ENCODE results near the gene FAM209B. TPM values are rescaled to one million over a fixed set of nuclear protein-coding genes. Genes with fewer than 3 reads are reported as not detected.
"Not testable (repeated sequence)": the region's sequence is repeated elsewhere in the genome, so short reads cannot be mapped to it uniquely, and the experiment has no call there.

FAM209B gene
- total RNA-seq = 0.44 TPM

- not testable (repeated sequence) for ATAC-seq
These were observed at the start of gene FAM209B for GRCh38 chr20:56532946-56533345. Gene FAM209B (plus strand): TSS chr20:56533246. CDS start chr20:56533342, 96 bp downstream.

- ATAC-seq = no peak
These were observed 49.1 kb upstream of the FAM209B start for GRCh38 chr20:56483970-56484369.

- ATAC-seq = no peak
These were observed 45.8 kb upstream of the FAM209B start for GRCh38 chr20:56487216-56487615.

- ATAC-seq = no peak
These were observed 44.5 kb upstream of the FAM209B start for GRCh38 chr20:56488566-56488965.

- ATAC-seq = no peak
These were observed 31.9 kb upstream of the FAM209B start for GRCh38 chr20:56501116-56501515.

GRCh38 chr20:56503916-56504315 is 29.1 kb upstream of the FAM209B start:
- no peak for ATAC-seq

GRCh38 chr20:56504373-56505005 is 28.6 kb upstream of the FAM209B start:
- ATAC-seq = no peak

GRCh38 chr20:56506103-56506502 is 26.9 kb upstream of the FAM209B start:
- no peak for ATAC-seq

GRCh38 chr20:56511926-56512325 is 21.1 kb upstream of the FAM209B start:
- ATAC-seq = no peak

- no peak for ATAC-seq
These were observed 19.6 kb upstream of the FAM209B start for GRCh38 chr20:56513161-56514150.

- ATAC-seq = no peak
These were observed 16.4 kb upstream of the FAM209B start for GRCh38 chr20:56516631-56517030.

- ATAC-seq = no peak
These were observed 15.8 kb upstream of the FAM209B start for GRCh38 chr20:56517211-56517610.

- no peak for ATAC-seq
These were observed 15.4 kb upstream of the FAM209B start for GRCh38 chr20:56517641-56518040.

- ATAC-seq = no peak
These were observed 14.9 kb upstream of the FAM209B start for GRCh38 chr20:56518126-56518525.

- no peak for ATAC-seq
These were observed 14.2 kb upstream of the FAM209B start for GRCh38 chr20:56518721-56519398.

GRCh38 chr20:56519551-56519950 is 13.5 kb upstream of the FAM209B start:
- no peak for ATAC-seq

GRCh38 chr20:56520180-56520579 is 12.9 kb upstream of the FAM209B start:
- no peak for ATAC-seq

GRCh38 chr20:56520746-56521354 is 12.2 kb upstream of the FAM209B start:
- ATAC-seq = not testable (repeated sequence)

- ATAC-seq = no peak
These were observed 10.7 kb upstream of the FAM209B start for GRCh38 chr20:56522311-56522710.

GRCh38 chr20:56524444-56524843 is 8.6 kb upstream of the FAM209B start, which contains the start of gene FAM209A:
Gene FAM209A (plus strand): TSS chr20:56524744. CDS start chr20:56524809, 65 bp downstream.
- not testable (repeated sequence) for ATAC-seq

GRCh38 chr20:56527521-56527920 is 5.5 kb upstream of the FAM209B start:
- no peak for ATAC-seq

GRCh38 chr20:56537997-56538396 is 5.0 kb downstream of the FAM209B start:
- ATAC-seq = no peak

- ATAC-seq = no peak
These were observed 7.4 kb downstream of the FAM209B start for GRCh38 chr20:56540415-56540814.

All from esophagus mucosa (tissue), 1 donor.